Glomerular visceral epithelial cell (primary cell): ENCODE measurements around the gene STK4.
"Not testable (repeated sequence)": the region's sequence is repeated elsewhere in the genome, so short reads cannot be mapped to it uniquely, and the experiment has no call there.

Experiments used
- DNase-seq: peaks from one replicate; pipeline ENCODE4 v3.0.0-alpha.2; 2016; ENCODE audit errors: extremely low spot score

Gene STK4

DNA sequence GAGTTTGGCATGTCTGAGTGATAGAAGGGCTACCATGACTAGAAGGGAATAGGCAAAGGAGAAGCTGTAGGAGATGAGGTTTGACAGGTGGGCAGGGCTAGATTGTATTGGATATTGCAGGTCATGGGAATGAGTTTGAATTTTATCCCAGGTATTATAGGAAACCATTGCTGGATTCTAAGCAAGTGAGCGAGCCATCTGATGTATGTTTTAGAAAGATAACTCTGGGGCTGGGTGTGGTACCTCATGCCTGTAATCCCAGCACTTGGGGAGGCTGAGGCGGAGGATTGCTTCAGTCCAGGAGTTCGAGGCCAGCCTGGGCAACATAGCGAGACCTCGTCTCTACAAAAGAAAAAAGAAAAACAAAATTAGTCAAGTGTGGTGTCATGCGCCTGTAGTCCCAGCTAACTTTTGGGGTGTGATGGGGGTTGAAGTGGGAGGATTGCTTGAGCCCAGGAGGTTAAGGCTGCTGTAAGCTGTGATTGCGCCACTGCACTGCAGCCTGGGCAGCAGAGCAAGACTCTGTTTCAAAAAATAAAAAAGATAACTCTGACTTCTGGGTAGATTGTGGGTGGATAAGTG lies 16.9 kb downstream of the STK4 start:
- no peak for DNase-seq

DNA sequence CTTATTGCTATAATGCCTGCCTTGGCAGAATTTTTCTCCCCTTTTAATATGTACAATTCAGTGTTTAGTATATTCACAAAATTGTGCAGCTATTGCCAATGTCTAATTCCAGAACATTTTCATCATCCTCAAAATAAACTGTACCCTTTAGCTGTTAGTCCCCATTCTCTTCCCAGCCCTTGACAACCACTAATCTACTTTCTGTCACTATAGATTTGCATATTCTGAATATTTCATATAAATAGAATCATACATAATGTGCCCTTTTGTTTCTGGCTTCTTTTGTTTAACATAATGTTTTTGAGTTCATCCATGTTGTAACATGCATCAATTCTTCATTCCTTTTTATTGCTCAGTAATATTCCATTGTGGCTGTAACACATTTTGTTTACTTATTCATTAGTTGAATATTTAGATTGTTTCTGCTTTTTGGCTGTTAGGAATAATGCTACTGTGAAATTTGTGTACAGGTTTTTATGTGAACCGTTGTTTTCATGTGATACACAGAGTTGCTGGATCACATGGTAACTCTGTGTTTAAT lies 22.4 kb downstream of the STK4 start:
- no peak for DNase-seq

DNA sequence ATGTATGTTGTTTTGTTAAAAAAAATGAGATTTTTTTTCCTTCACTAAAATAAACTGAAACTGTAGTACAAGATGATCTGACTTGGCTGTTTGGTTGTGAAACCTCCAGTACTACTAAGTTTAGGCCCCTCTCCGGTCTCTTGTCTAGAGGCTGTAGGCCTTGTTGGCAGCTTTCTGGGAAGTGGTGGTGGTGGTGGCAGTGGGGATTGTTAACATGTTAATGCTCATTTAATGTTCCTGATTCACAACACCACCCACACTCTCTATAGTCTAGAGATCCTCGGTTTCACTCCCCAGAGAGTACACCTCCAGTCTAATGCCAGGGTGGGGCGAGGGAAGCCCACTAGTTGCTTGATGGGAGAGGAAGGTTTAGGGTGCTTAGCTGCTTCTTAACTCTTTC lies 24.1 kb downstream of the STK4 start:
- no peak for DNase-seq

DNA sequence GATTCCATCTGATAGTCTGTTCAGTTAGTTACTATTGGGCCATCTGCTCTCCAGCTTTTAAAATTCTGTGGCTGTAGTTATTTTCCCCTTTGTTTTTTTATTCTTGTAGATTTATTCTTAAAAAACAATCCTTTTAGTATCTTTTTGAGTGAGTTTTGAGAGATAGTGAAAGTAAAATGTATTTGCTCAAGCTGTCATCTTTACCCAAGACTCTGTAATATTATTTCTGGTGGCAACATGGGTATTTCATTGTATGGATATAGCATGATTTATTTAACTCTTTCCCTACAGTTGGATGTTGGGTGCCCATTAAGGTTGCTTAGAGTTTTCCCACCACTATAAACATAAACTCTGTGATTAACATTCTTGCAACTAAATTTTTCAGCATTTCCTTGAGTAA lies 24.6 kb downstream of the STK4 start:
- no peak for DNase-seq

DNA sequence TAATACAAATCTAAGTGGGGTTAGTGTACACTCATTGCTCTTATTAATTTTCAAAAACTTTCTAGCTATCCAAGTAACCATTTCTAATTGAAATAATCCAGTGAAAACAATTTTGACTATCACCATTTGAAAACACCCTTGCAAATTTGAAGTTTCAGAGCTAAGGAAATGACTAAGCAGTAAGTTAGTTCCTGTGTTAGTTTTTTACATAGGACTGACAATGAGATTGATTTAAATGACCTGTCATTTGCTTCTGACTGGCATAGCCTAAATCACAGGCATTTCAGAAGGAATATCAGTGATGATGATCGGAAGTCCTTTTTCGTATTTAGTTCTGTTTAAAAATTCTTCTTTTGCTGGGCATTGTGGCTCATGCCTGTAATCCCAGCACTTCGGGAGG lies 27.0 kb downstream of the STK4 start:
- peak; percentile 6 for DNase-seq

DNA sequence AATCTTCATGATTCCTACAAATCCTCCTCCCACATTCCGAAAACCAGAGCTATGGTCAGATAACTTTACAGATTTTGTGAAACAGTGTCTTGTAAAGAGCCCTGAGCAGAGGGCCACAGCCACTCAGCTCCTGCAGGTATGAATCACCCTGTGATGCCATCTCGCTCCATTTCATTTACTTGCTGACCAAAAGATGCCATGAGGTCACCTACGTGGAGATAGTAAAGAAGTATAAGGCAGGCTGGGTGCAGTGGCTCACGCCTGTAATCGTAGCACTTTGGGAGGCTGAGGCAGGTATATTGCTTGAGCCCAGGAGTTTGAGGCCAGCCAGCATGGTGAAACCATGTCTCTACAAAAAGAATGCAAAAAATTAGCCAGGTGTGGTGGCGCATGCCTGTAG lies 30.9 kb downstream of the STK4 start:
- no peak for DNase-seq

DNA sequence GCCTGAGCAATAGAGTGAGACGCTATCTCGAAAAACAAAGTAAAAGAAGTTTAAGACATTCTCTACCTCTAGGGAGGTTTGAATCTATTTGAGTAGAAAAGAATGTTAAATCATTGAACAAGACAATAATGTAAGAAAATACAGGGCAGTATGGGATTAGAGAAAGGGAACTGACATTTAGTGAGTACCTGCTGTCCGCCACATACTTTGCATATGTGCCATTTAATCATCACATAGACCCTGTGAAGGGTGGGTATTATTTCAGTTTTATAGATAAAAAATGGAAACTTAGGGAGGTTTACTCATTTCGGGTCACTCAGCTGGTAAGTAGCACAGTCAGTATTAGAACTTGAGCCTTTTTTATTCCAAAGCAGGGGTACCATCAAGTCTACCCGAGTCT lies 31.4 kb downstream of the STK4 start:
- no peak for DNase-seq

DNA sequence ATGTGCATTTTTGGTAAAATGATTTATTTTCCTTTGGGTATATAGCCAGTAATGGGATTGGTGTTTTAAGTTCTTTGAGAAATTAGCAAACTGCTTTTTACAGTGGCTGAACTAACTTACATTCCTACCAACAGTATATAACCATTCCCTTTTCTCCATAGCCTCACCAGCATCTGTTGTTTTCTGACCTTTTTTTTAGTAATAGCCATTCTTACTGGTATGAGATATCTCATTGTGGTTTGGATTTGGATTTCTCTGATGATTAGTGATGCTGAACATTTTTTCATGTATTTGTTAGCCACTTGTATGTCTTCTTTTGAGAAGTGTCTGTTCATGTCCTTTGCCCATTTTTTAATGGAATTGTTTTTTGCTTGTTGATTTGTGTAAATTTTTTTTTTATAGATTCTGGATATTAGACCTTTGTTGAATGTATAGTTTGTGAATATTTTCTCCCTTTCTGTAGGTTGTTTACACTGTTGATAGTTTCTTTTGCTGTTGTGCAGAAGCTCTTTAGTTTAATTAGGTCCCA lies 42.3 kb downstream of the STK4 start:
- peak; percentile 12 for DNase-seq

DNA sequence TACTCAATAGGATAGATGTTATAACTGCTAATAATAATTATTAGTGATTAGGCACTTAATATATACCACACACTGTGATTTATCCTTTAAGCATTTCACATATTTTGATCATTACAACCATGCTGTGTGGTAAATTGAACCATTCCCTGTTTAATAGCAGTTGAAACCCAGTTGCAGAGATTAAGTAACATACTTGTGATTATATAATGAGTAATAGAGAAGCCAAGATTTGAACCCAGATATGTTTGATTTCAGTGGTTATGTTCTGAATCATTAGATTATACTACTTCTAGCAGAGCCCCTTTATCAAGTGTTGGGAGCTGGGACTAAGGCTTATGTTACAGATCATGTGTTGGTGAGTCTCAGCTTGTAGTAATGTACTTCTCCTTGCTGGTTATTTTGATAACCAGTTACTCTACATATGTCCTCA lies 44.1 kb downstream of the STK4 start:
- DNase-seq = no peak

DNA sequence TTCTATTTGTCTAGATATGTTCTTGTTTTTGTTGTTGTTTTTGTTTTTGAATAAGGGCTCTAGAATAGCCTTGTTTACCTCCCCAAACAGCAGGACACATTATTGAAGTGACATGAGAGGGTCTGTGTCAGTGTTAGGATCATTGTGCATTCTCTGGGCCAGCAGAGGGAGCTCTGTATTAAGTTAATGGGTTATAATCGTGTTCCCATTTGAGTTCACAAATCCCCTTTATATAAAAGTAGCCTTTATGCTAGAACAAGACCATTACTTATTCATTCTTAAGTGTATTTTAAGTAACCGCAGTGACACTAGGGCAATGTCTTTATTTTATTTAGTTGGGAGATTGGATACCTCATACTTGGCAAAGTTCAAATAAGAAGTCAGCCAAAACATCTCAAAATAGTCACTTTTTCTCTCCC lies 44.8 kb downstream of the STK4 start:
- DNase-seq = peak; percentile 68

DNA sequence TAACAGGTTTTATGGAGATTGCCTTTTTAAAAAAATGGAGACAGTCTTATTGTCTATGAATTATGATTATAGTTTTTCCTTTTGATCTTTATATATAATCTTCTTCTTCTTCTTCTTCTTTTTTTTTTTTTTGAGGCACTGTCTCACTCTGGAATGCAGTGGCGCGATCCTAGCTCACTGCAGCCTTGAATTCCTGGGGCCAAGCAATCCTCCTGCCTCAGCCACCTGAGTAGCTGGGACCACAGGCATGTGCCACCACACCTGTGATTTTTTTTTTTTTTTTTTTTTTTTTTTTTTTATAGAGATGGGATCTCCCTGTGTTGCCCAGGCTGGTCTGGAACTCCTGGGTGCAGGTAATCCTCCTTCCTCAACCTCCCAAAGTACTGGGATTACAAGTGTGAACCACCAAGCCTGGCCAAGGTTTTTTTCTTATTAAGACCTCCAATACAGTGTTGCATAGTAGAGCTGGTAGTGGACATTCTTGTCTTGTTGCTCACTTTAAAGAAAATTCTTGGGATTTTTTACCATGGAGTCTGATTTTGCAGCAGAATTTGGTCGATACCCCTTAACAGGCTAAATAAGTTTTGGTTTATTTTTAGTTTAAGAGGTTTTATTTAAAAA lies 46.5 kb downstream of the STK4 start:
- peak; percentile 71 for DNase-seq

DNA sequence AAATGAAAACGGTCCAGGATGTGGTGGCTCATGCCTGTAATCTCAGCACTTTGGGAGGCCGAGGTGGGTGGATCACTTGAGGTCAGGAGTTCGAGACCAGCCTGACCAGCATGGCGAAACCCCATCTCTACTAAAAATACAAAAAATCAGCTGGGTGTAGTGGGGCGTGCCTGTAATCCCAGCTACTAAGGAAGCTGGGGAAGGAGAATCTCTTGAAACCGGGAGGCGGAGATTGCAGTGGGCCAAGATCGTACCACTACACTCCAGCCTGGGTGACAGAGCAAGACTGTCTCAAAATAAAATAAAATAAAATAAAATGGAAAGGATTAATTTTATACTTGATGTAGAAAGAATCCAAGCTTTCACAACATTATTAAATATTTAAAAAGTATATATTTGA lies 47.8 kb downstream of the STK4 start:
- not testable (repeated sequence) for DNase-seq

DNA sequence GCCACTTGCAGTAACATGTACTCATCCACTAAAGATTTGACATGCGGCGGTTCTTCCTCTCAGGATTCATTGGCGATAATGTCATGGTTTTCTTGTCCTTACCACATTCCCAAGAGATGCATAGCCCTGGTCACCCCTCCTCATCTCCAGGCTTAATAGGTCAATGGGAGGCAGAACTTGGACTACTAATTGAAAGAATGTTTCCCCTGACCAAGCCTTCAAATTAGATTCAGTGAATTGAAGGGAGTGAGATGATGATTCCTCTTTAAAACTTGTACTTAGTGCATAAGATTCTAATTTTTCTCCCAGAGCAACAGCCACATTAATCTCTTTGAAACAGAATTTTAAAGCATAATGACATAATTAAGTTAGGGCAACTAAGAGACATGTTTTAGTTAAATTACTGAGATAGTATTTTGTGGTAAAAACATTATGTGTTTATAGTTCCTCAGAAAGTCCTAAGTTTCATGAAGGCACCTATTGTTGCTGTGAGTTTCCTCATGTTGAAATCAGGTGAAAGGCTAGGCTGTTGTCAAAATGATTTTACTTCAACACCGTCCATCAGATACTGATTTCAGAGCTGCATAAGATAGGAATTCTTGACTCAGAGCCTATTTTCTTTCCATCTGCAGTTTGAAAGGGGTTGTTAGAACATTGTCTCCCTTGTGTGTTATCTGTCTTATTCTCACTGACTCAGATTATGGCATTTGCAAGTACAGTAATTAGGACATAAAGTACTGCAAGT lies 48.5 kb downstream of the STK4 start:
- DNase-seq = peak; percentile 77

DNA sequence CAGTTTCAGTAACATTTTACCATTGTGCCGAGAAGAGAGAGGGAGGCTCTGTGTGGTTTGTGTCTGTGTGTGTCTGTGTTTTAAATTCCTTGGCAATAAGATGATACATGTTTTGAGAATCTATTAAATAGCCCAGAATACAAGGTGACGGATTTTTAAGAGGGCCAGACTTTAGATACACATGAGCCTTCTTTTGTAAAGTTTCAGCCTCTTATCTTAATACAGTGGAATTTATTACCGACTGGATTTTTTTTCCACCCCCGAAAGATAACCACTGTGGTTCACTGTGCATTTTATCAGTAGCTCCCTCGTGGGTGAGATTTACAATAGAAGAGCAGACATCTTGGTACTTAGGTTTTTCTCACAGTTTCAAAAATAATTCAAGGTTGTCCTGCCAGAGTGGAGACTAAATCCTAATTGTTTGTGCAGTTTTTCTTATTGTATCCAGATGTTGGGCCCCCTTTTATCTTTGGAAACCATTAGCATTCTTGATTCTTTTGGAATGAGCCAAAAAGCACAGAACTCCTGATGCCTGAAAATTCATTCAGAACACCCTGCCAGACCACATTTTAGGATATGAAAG lies 49.9 kb downstream of the STK4 start:
- DNase-seq = no peak

DNA sequence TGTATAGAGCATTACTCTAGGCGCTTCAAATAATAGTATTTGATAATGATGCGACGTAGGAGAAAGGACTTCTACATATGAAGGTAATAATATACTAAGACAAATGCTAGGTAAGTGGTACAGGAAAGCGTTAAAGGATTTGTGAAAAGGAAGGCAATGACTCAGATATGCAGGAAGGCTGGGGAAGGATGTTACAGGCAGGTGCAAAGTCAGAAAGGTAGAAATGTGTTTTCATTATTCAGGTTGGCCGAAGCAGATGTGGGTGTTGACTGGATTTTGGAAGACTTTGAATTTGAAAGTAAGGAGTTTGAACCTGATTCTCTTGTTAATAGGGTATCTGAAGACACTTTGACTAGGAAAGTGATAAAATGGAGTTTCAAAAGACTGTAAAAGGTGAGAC lies 51.0 kb downstream of the STK4 start:
- no peak for DNase-seq

DNA sequence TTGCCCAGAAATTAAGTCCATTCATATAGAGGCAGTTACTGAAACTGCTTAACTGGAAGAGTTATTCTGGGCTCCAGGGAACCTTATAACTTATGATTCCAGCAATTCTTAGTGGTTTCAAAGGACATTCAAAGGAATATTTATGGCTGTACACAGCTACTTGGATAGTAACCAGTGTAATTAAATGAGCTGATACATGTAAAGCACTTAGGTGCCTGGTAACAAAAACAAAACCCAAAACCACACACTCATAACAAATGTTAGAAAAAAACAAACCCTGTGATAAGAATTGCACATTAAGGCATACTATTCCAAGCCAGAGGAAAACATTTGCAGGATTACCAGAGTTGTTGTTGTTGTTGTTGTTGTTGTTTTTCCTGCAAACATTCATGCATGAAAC lies 51.5 kb downstream of the STK4 start:
- DNase-seq = no peak

DNA sequence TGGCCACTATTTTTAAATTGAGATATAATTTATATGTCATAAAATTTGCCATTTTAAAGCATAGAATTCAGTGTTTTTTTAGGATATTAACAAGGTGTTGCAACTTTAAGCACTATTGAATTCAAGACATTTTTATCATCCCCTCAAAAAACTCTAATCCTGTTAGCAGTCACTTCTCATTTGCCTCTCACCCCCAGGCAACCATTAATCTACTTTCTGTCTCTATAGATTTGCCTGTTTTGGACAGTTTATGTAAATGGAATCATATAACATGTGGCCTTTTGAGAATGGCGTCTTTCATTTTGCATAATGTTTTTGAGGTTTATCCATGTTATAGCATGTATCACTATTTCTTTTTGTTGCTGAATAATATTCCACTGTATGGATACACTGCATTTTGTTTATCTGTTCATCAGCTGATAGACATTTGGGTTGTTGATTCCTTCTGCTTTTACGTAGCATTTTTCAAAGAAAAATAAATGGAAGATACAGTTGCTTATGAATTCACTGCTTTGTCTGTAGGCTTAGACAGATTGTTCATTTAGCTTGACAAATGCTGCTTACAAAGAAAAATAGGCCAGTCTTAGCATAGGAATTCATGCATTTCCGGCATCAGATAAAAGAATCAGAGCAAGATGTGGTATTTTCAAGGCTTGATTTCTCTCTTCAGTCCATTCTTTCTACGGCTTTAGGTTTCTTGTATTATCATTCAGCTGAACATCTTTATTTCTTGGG lies 52.9 kb downstream of the STK4 start:
- DNase-seq = no peak

DNA sequence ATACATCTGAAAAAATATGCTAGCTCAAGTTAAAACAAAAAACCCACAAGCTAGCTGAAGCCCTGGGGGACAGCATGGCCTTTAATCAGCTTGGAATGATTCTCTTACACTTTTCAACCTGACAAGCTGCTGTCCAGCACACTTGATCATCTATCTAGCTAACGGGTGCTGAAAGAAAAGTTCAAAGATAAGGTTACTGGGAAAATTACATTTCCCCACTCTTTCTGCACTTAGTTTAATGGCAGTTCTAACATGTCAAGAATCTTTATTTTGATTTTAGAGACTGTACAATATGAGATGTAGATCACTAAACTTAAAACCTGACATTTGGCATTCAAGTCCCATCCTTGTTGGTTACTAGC lies 53.4 kb downstream of the STK4 start:
- no peak for DNase-seq

DNA sequence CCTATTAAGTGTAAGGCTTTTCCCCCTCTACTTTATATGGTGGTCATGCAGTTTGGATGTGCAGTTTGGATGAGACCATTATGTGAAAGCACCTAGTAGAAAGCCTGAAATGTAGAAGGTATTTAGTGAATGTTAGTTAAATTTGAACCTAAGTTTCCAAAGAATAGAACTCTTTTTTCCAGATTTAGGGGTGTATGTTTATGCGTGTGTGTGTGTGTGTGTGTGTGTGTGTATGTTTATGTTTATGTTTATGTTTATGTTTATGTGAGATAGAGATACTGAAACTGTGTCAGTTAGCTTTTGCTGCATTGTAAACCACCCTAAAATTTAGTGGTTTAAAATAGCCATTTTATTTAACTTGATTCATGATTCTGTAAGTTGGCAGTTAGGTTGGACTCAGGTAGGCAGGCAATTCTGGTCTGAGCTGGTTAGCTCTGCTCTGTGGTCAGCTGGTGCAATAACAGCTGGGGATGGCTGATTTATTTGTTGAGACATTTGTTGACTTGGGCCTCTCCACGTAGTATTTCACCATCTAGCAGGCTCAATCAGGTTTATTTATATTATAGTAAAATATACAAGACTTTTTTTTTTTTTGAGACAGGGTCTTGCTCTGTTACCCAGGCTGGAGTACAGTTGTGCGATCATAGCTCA lies 54.0 kb downstream of the STK4 start:
- no peak for DNase-seq

DNA sequence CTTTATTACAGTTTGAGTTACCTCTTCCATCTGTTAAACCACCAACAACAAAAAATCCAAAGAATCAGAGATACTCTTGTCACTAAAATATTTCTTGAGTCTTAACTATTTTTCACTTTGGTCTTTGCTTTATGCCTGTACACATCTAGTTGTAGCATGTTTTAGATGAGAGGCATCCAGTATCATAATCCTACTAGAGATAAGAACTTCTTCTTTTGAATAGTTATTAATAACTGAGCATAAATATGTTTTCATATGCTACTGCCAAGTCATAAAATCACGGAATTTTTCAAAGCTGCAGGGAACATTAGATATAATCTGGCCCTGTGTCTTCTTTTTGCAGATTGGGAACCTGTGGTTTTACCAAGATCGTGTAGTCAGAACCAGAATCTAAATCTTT lies 55.3 kb downstream of the STK4 start:
- DNase-seq = no peak

DNA sequence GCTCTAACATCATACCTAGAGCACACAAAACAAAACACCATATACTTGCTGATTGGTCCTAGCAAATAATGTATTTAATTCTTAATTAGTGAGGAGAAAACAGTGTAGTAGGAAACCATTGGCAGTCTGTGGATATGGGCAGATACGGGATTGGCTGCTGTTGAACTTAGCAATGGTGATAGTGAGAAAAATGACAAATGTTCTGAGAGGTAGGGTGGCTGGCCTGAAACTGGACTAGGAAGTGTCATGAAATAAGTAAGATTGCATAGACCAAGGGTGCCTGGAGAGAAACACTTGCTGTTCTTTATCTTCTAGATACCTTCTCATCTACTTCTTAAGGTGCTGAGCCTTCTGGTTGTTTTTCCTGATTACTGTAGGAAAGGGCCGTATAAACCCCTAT lies 56.8 kb downstream of the STK4 start:
- DNase-seq = not testable (repeated sequence)
